Keratinocyte (primary cell): ENCODE measurements around the gene CMSS1. TPM values are rescaled to one million over a fixed set of nuclear protein-coding genes. Genes with fewer than 3 reads are reported as not detected.

Experiments used
- DNase-seq: peaks from one replicate; pipeline ENCODE4 v3.0.0-alpha.2; 2011; ENCODE audit warnings: low read depth, missing footprints, low spot score
- FAIRE-seq: peaks from 2 replicates; lab custom pipeline; 2011; peaks lifted over from hg19 to GRCh38; lab: Jason Lieb, UNC
- H2AFZ ChIP-seq: 2 replicates; pipeline ENCODE4 v1.6.0; 2012; ENCODE audit warnings: low read length, control low read depth, inconsistent platforms; ENCODE audit not compliant: control insufficient read depth
- H3K27ac ChIP-seq: 2 replicates; pipeline ENCODE4 v1.5.1; 2011; ENCODE audit warnings: low read length; ENCODE audit not compliant: control insufficient read depth, insufficient read depth
- H3K27me3 ChIP-seq: 3 replicates; pipeline ENCODE4 v1.6.0; 2011; ENCODE audit warnings: low read length; ENCODE audit not compliant: control insufficient read depth, insufficient read depth; ENCODE audit errors: extremely low read depth
- H3K36me3 ChIP-seq, 2 experiments: 2 replicates in 1 of 2; 3 replicates in 1 of 2; pipeline ENCODE4 v1.5.1; 2011; ENCODE audit warnings: low read length in 2 of 2, mild to moderate bottlenecking in 1 of 2; ENCODE audit not compliant: control insufficient read depth in 2 of 2, insufficient read depth in 2 of 2; ENCODE audit errors: extremely low read depth in 1 of 2
- H3K4me1 ChIP-seq: 3 replicates; pipeline ENCODE4 v1.5.1; 2011; ENCODE audit warnings: low read length; ENCODE audit not compliant: control insufficient read depth, insufficient read depth; ENCODE audit errors: extremely low read depth
- H3K4me2 ChIP-seq: 3 replicates; pipeline ENCODE4 v1.6.0; 2011; ENCODE audit warnings: low read depth, low read length; ENCODE audit not compliant: control insufficient read depth, insufficient read depth; ENCODE audit errors: extremely low read depth
- H3K4me3 ChIP-seq, 3 experiments: fragments of 200-600 bp in 1 of 3; sonication (generic) in 1 of 3; 2 replicates in 2 of 3; 3 replicates in 1 of 3; pipeline ENCODE4 v1.5.1; 2011 to 2016; ENCODE audit warnings: low read length in 3 of 3, mild to moderate bottlenecking in 3 of 3, control low read depth in 2 of 3, inconsistent platforms in 1 of 3, low read depth in 1 of 3, mixed read lengths in 1 of 3, mixed run types in 1 of 3, moderate library complexity in 1 of 3; ENCODE audit not compliant: control insufficient read depth in 2 of 3, insufficient read depth in 2 of 3; ENCODE audit errors: extremely low read depth in 1 of 3
- H3K79me2 ChIP-seq: 2 replicates; pipeline ENCODE4 v1.6.0; 2012; ENCODE audit warnings: low read length; ENCODE audit not compliant: control insufficient read depth, insufficient read depth
- H3K9ac ChIP-seq: 3 replicates; pipeline ENCODE4 v1.6.0; 2011; ENCODE audit warnings: low read length; ENCODE audit not compliant: control insufficient read depth, insufficient read depth; ENCODE audit errors: extremely low read depth
- H3K9me1 ChIP-seq: 3 replicates; pipeline ENCODE4 v1.6.0; 2011; ENCODE audit warnings: low read length; ENCODE audit not compliant: control insufficient read depth, insufficient read depth; ENCODE audit errors: extremely low read depth
- H3K9me3 ChIP-seq: 2 replicates; pipeline ENCODE4 v1.5.1; 2012; ENCODE audit warnings: low read depth, low read length; ENCODE audit not compliant: control insufficient read depth
- H4K20me1 ChIP-seq: 3 replicates; pipeline ENCODE4 v1.6.0; 2011; ENCODE audit warnings: low read length; ENCODE audit not compliant: control insufficient read depth, insufficient read depth; ENCODE audit errors: extremely low read depth
- EZH2 ChIP-seq: IDR thresholded peaks from one replicate; pipeline ENCODE4 v1.6.1; 2012; ENCODE audit warnings: inconsistent platforms, mild to moderate bottlenecking, low read length, moderate library complexity
- dilution Hi-C: fragments of 300-500 bp; cut with MboI; formaldehyde crosslinking; loops from one replicate; pipeline ENCODE4 v1.7.0; 2020; ENCODE audit warnings: low sequenced_read_pairs; ENCODE audit not compliant: extremely low pct_ligation_motif_present
- polyA plus RNA-seq, 5 experiments: library from polyadenylated mRNA; depleted of rRNA in 3 of 5; stranded (reverse) in 3 of 5; stranded (forward) in 1 of 5; unstranded in 1 of 5; fragments of >200 nt; gene quantifications; 1 replicate in 1 of 5; 2 replicates in 3 of 5; 3 replicates in 1 of 5; pipeline versions ENCODE4 v1.2.1 to v1.2.3, GENCODE V29; 2011 to 2012; ENCODE audit warnings: missing spikeins in 2 of 5, low read depth in 1 of 5, low replicate concordance in 1 of 5
- TF ChIP-seq, protein P1 (sequence below), 3 experiments: IDR thresholded peaks in 1 of 3; conservative IDR thresholded peaks in 1 of 3; optimal IDR thresholded peaks in 1 of 3; 2 replicates in 2 of 3; 3 replicates in 1 of 3; pipeline versions ENCODE3 to v1.5.1; 2011; ENCODE audit warnings: low read length in 3 of 3, mild to moderate bottlenecking in 3 of 3, moderate library complexity in 2 of 3, control low read depth in 1 of 3, inconsistent platforms in 1 of 3; ENCODE audit not compliant: insufficient read depth in 2 of 3; ENCODE audit errors: extremely low read depth in 1 of 3

CMSS1 gene
- polyA plus RNA-seq, 1 donor (not counting 4 experiments of a cell fraction or from before 2014, with no cell fraction given): 37.2 TPM

DNA sequence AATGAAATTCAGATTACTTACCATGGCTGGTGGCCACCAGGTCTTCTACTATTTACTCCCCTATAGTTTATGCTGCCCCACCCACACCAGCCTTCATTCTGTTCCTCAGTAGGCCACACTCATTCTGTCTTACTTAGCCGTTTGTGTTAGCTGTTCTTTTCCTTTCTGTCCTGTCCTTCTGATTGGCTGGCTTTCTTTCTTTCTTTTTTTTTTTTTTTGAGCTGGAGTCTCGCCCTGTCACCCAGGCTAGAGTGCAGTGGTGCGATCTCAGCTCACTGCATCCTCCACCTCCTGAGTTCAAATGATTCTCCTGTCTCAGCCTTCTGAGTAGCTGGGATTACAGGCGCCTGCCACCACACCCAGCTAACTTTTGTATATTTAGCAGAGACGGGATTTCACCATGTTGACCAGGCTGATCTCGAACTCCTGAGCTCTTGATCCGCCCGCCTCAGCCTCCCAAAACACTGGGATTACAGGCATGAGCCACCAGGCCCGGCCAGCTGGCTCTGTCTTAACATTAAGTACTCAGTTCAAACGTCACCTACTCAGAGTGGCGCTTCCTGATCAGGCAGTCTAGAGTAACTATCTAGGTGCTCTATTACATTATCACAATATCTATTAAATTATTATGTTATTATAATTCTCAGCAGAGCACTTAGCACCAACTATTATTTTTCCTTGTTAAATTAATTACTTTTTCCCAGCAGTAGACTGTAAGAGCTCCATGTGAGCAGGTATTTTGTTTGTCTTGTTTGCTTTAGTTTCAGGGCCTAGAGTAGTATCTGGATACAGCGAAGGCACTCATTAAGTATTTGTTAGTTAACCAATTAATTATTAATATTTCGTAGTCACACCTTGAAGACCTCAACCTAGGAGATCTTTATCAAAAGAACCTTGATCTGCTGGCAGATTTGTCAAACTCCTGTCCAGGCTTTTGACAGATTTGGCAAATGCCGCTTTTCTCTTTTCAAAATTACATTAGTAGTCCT lies 6.4 kb downstream of the CMSS1 start:
- H3K4me2 ChIP-seq: no peak overlapping the region
- DNase-seq: no peak
- TF ChIP-seq EZH2: no peak
- TF ChIP-seq, protein P1, sequence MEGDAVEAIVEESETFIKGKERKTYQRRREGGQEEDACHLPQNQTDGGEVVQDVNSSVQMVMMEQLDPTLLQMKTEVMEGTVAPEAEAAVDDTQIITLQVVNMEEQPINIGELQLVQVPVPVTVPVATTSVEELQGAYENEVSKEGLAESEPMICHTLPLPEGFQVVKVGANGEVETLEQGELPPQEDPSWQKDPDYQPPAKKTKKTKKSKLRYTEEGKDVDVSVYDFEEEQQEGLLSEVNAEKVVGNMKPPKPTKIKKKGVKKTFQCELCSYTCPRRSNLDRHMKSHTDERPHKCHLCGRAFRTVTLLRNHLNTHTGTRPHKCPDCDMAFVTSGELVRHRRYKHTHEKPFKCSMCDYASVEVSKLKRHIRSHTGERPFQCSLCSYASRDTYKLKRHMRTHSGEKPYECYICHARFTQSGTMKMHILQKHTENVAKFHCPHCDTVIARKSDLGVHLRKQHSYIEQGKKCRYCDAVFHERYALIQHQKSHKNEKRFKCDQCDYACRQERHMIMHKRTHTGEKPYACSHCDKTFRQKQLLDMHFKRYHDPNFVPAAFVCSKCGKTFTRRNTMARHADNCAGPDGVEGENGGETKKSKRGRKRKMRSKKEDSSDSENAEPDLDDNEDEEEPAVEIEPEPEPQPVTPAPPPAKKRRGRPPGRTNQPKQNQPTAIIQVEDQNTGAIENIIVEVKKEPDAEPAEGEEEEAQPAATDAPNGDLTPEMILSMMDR (optimal IDR thresholded peaks at IDR 0.05 in 1 of 3, IDR thresholded peaks at IDR 0.05 in 1 of 3, conservative IDR thresholded peaks at IDR 0.05 in 1 of 3; ENCODE audit: extremely low read depth in 1 of 3, insufficient read depth in 2 of 3, low read length in 3 of 3): no peak

GRCh38 chr3:99825004-99825640 lies 7.5 kb downstream of the CMSS1 start:
- Histone ChIP-seq H3K27me3 (no peaks in the 10 kb centered on the region), H3K36me3 (no peaks in the 10 kb centered on the region), H3K4me1 (peaks cover 12% of the 10 kb centered on the region), H3K4me2 (peak overlapping the region; percentile 86), H3K9ac (peak overlapping the region; percentile 22), H4K20me1 (no peaks in the 10 kb centered on the region), H3K4me3 (peak overlapping the region in 2 of 3 experiments; percentile 48 to 49), H3K9me3 (no peaks in the 10 kb centered on the region), H2AFZ (peak overlapping the region; percentile 40), H3K27ac (peak overlapping the region; percentile 8), H3K79me2 (peaks cover 47% of the 10 kb centered on the region), H3K9me1 (no peaks in the 10 kb centered on the region)
- no peak for TF ChIP-seq EZH2
- TF ChIP-seq, protein P1 (optimal IDR thresholded peaks at IDR 0.05 in 1 of 3, IDR thresholded peaks at IDR 0.05 in 1 of 3, conservative IDR thresholded peaks at IDR 0.05 in 1 of 3; ENCODE audit: extremely low read depth in 1 of 3, insufficient read depth in 2 of 3, low read length in 3 of 3): no peak
- DNase-seq (no peak), FAIRE-seq (peak; percentile 49)
- dilution Hi-C loops: no loop called here

More for the DNA sequence above, 6.4 kb downstream of the CMSS1 start:
- no peak overlapping the region for H2AFZ ChIP-seq
- H3K36me3 ChIP-seq: no peaks in the 10 kb centered on the region
- H3K79me2 ChIP-seq: peaks cover 48% of the 10 kb centered on the region
- H3K27ac ChIP-seq: no peak overlapping the region
- dilution Hi-C loops: no loop called here
- no peaks in the 10 kb centered on the region for H3K9me3 ChIP-seq
- H3K4me1 ChIP-seq: peaks cover 14% of the 10 kb centered on the region
- H3K4me3 ChIP-seq: no peak overlapping the region
- no peaks in the 10 kb centered on the region for H4K20me1 ChIP-seq
- H3K9me1 ChIP-seq: no peaks in the 10 kb centered on the region
- no peaks in the 10 kb centered on the region for H3K27me3 ChIP-seq
- no peak overlapping the region for H3K9ac ChIP-seq
- FAIRE-seq: no peak
